G401.6 (cell line): ENCODE results near the gene KCTD12.
A peak's percentile ranks its signal among the peaks of the same experiment; 100 is the strongest.
"Not testable (repeated sequence)": the region's sequence is repeated elsewhere in the genome, so short reads cannot be mapped to it uniquely, and the experiment has no call there.

Experiments used
- FAIRE-seq: peaks from 2 replicates; lab custom pipeline; 2012; peaks lifted over from hg19 to GRCh38; lab: Jason Lieb, UNC

The KCTD12 gene

GRCh38 chr13:76886292-76887075 lies at the start of gene KCTD12:
KCTD12 (minus strand) TSS chr13:76886405; CDS start chr13:76886148, 257 bp downstream.
- no peak for FAIRE-seq

GRCh38 chr13:76934671-76935070 lies 48.5 kb upstream of the KCTD12 start:
- FAIRE-seq: no peak

GRCh38 chr13:76932076-76932475 lies 45.9 kb upstream of the KCTD12 start:
- FAIRE-seq: no peak

- no peak for FAIRE-seq
Observed at GRCh38 chr13:76929851-76930374, 43.7 kb upstream of the KCTD12 start.

- no peak for FAIRE-seq
Observed at GRCh38 chr13:76929320-76929719, 43.1 kb upstream of the KCTD12 start.

- no peak for FAIRE-seq
Observed at GRCh38 chr13:76928456-76928855, 42.3 kb upstream of the KCTD12 start.

GRCh38 chr13:76927955-76928354 lies 41.8 kb upstream of the KCTD12 start:
- no peak for FAIRE-seq

- FAIRE-seq: no peak
Observed at GRCh38 chr13:76925115-76925514, 38.9 kb upstream of the KCTD12 start.

- no peak for FAIRE-seq
Observed at GRCh38 chr13:76921516-76921915, 35.3 kb upstream of the KCTD12 start.

- not testable (repeated sequence) for FAIRE-seq
Observed at GRCh38 chr13:76917755-76918481, 31.7 kb upstream of the KCTD12 start.

- no peak for FAIRE-seq
Observed at GRCh38 chr13:76917095-76917494, 30.9 kb upstream of the KCTD12 start.

GRCh38 chr13:76913898-76914297 lies 27.7 kb upstream of the KCTD12 start:
- no peak for FAIRE-seq

- no peak for FAIRE-seq
Observed at GRCh38 chr13:76912476-76912875, 26.3 kb upstream of the KCTD12 start.

- no peak for FAIRE-seq
Observed at GRCh38 chr13:76904507-76904906, 18.3 kb upstream of the KCTD12 start.

- FAIRE-seq: peak; percentile 80
Observed at GRCh38 chr13:76903544-76904162, 17.4 kb upstream of the KCTD12 start.

- FAIRE-seq: not testable (repeated sequence)
Observed at GRCh38 chr13:76899066-76899465, 12.9 kb upstream of the KCTD12 start.

- not testable (repeated sequence) for FAIRE-seq
Observed at GRCh38 chr13:76897171-76897570, 11.0 kb upstream of the KCTD12 start.

GRCh38 chr13:76894401-76895110 lies 8.4 kb upstream of the KCTD12 start:
- FAIRE-seq: no peak

- FAIRE-seq: no peak
Observed at GRCh38 chr13:76892488-76892887, 6.3 kb upstream of the KCTD12 start.

- no peak for FAIRE-seq
Observed at GRCh38 chr13:76890021-76890420, 3.8 kb upstream of the KCTD12 start.

GRCh38 chr13:76889254-76889653 lies 3.0 kb upstream of the KCTD12 start:
- FAIRE-seq: no peak

GRCh38 chr13:76888421-76888820 lies 2.2 kb upstream of the KCTD12 start:
- FAIRE-seq: no peak
